ENCODE results near the gene ACSF3. TPM values are rescaled to one million over a fixed set of nuclear protein-coding genes. Genes with fewer than 3 reads are reported as not detected.

Gene ACSF3
- total RNA-seq, 2 donors from 2014 or later = 34.8 to 35.5 TPM

GRCh38 chr16:89061590-89062380, 31.9 kb upstream of the ACSF3 start:
- 87 to 91% methylated on average over 10 to 17 of the region's 17 CpGs for WGBS, 2 experiments (ENCODE audit: insufficient coverage in 1 of 2, insufficient read length in 1 of 2)
- Histone ChIP-seq H3K4me3 (ENCODE audit: low read length) (no peak overlapping the region), H3K27me3 (ENCODE audit: control insufficient read depth, insufficient read depth, low read length, poor library complexity, severe bottlenecking) (no peaks in the 10 kb centered on the region), H3K27ac (ENCODE audit: low read depth, low read length) (no peak overlapping the region), H3K36me3 (ENCODE audit: control insufficient read depth, insufficient read depth, low read length) (no peaks in the 10 kb centered on the region), H3K9ac (ENCODE audit: extremely low read depth, low read length, poor library complexity, severe bottlenecking) (no peak overlapping the region), H3K9me3 (ENCODE audit: control insufficient read depth, low read length) (no peaks in the 10 kb centered on the region), H3K4me1 (ENCODE audit: control insufficient read depth, insufficient read depth, low read length) (no peaks in the 10 kb centered on the region)
- Mint-ChIP-seq H3K27me3 (ENCODE audit: insufficient read depth) (no peaks in the 10 kb centered on the region), H3K36me3 (ENCODE audit: low read depth) (no peaks in the 10 kb centered on the region), H3K4me1 (no peaks in the 10 kb centered on the region), H3K4me3 (no peak overlapping the region), H3K27ac (no peak overlapping the region), H3K9me3 (no peaks in the 10 kb centered on the region)
- no peak for TF ChIP-seq CTCF (conservative IDR thresholded peaks at IDR 0.05)
- DNase-seq = no peak

GRCh38 chr16:89062389-89063345, 31.0 kb upstream of the ACSF3 start:
- Histone ChIP-seq H3K36me3 (ENCODE audit: control insufficient read depth, insufficient read depth, low read length) (no peaks in the 10 kb centered on the region), H3K9ac (ENCODE audit: extremely low read depth, low read length, poor library complexity, severe bottlenecking) (no peak overlapping the region), H3K27me3 (ENCODE audit: control insufficient read depth, insufficient read depth, low read length, poor library complexity, severe bottlenecking) (no peaks in the 10 kb centered on the region), H3K4me3 (ENCODE audit: low read length) (no peak overlapping the region), H3K27ac (ENCODE audit: low read depth, low read length) (no peak overlapping the region), H3K4me1 (ENCODE audit: control insufficient read depth, insufficient read depth, low read length) (no peaks in the 10 kb centered on the region), H3K9me3 (ENCODE audit: control insufficient read depth, low read length) (no peaks in the 10 kb centered on the region)
- DNase-seq = no peak
- Mint-ChIP-seq H3K4me1 (no peaks in the 10 kb centered on the region), H3K9me3 (no peaks in the 10 kb centered on the region), H3K27ac (peak overlapping the region; percentile 66), H3K27me3 (ENCODE audit: insufficient read depth) (no peaks in the 10 kb centered on the region), H3K36me3 (ENCODE audit: low read depth) (no peaks in the 10 kb centered on the region), H3K4me3 (no peak overlapping the region)
- TF ChIP-seq CTCF (conservative IDR thresholded peaks at IDR 0.05) = no peak
- WGBS, 2 experiments (ENCODE audit: insufficient coverage in 1 of 2, insufficient read length in 1 of 2) = 92 to 96% methylated on average over 15 to 30 of the region's 30 CpGs

- H3K4me3 ChIP-seq (ENCODE audit: low read length) = no peak overlapping the region
- no peak overlapping the region for H3K4me3 Mint-ChIP-seq
- no peaks in the 10 kb centered on the region for H3K27me3 Mint-ChIP-seq (ENCODE audit: insufficient read depth)
- WGBS, 2 experiments (ENCODE audit: insufficient coverage in 1 of 2, insufficient read length in 1 of 2) = 88 to 95% methylated on average over 5 to 17 of the region's 17 CpGs
- DNase-seq = no peak
- no peak overlapping the region for H3K27ac ChIP-seq (ENCODE audit: low read depth, low read length)
- H3K36me3 ChIP-seq (ENCODE audit: control insufficient read depth, insufficient read depth, low read length) = no peaks in the 10 kb centered on the region
- TF ChIP-seq CTCF (conservative IDR thresholded peaks at IDR 0.05) = no peak
- no peaks in the 10 kb centered on the region for H3K4me1 Mint-ChIP-seq
- no peaks in the 10 kb centered on the region for H3K9me3 Mint-ChIP-seq
- no peak overlapping the region for H3K27ac Mint-ChIP-seq
- H3K27me3 ChIP-seq (ENCODE audit: control insufficient read depth, insufficient read depth, low read length, poor library complexity, severe bottlenecking) = no peaks in the 10 kb centered on the region
- no peaks in the 10 kb centered on the region for H3K9me3 ChIP-seq (ENCODE audit: control insufficient read depth, low read length)
- no peaks in the 10 kb centered on the region for H3K36me3 Mint-ChIP-seq (ENCODE audit: low read depth)
- no peaks in the 10 kb centered on the region for H3K4me1 ChIP-seq (ENCODE audit: control insufficient read depth, insufficient read depth, low read length)
- no peak overlapping the region for H3K9ac ChIP-seq (ENCODE audit: extremely low read depth, low read length, poor library complexity, severe bottlenecking)
Observed at GRCh38 chr16:89063768-89064320, 29.8 kb upstream of the ACSF3 start.
